SK-N-SH treated with all-trans-retinoic acid at 6 μM for 48 hours (cell line): ENCODE measurements around the gene GNA12.

Experiments used
- ARNTL ChIP-seq: fragments of 450-650 bp; formaldehyde crosslinking; IDR thresholded peaks from 2 replicates; pipeline ENCODE4 v1.5.0; 2020; ENCODE audit warnings: low read depth, mild to moderate bottlenecking, moderate library complexity, borderline replicate concordance
- CSDC2 ChIP-seq: fragments of 250-450 bp; sonication (Bioruptor Pico); IDR thresholded peaks from 2 replicates; pipeline ENCODE4 v1.5.0; 2020; ENCODE audit warnings: mild to moderate bottlenecking, moderate library complexity
- ESRRG ChIP-seq: fragments of 250-450 bp; sonication (Bioruptor Pico); IDR thresholded peaks from 2 replicates; pipeline ENCODE4 v1.6.1; 2021; ENCODE audit warnings: mild to moderate bottlenecking
- GLIS3 ChIP-seq: fragments of 250-450 bp; sonication (Bioruptor Pico); IDR thresholded peaks from 2 replicates; pipeline ENCODE4 v1.5.0; 2020; ENCODE audit warnings: mild to moderate bottlenecking, moderate library complexity
- PPARA ChIP-seq: fragments of 250-450 bp; sonication (Bioruptor Pico); IDR thresholded peaks from 2 replicates; pipeline ENCODE4 v1.5.0; 2020; ENCODE audit warnings: mild to moderate bottlenecking, borderline replicate concordance
- RARB ChIP-seq: fragments of 250-450 bp; sonication (Bioruptor Pico); IDR thresholded peaks from 2 replicates; pipeline ENCODE4 v1.8.0; 2021; ENCODE audit warnings: mild to moderate bottlenecking, moderate library complexity
- SNAI2 ChIP-seq: fragments of 250-450 bp; sonication (Bioruptor Pico); IDR thresholded peaks from 2 replicates; pipeline ENCODE4 v1.5.0; 2020; ENCODE audit warnings: mild to moderate bottlenecking, moderate library complexity
- TCF4 ChIP-seq: fragments of 250-450 bp; sonication (Bioruptor Pico); IDR thresholded peaks from 2 replicates; pipeline ENCODE4 v1.8.0; 2021; ENCODE audit warnings: mild to moderate bottlenecking, moderate library complexity, borderline replicate concordance
- TOX ChIP-seq: fragments of 250-450 bp; sonication (Bioruptor Pico); IDR thresholded peaks from 2 replicates; pipeline ENCODE4 v1.8.0; 2021; ENCODE audit warnings: mild to moderate bottlenecking, moderate library complexity, borderline replicate concordance
- ZFP3 ChIP-seq: fragments of 250-450 bp; sonication (Bioruptor Pico); IDR thresholded peaks from 2 replicates; pipeline ENCODE4 v1.5.0; 2020; ENCODE audit warnings: mild to moderate bottlenecking, moderate library complexity
- ZNF565 ChIP-seq: fragments of 450-650 bp; formaldehyde crosslinking; conservative IDR thresholded peaks from 2 replicates; pipeline ENCODE4 v1.5.0; 2020; ENCODE audit warnings: low read depth, mild to moderate bottlenecking, moderate library complexity
- TF ChIP-seq, protein P1 (sequence below): fragments of 250-450 bp; sonication (Bioruptor Pico); IDR thresholded peaks from 2 replicates; pipeline ENCODE4 v1.8.0; 2020; ENCODE audit warnings: mild to moderate bottlenecking, moderate library complexity, borderline replicate concordance

DNA sequence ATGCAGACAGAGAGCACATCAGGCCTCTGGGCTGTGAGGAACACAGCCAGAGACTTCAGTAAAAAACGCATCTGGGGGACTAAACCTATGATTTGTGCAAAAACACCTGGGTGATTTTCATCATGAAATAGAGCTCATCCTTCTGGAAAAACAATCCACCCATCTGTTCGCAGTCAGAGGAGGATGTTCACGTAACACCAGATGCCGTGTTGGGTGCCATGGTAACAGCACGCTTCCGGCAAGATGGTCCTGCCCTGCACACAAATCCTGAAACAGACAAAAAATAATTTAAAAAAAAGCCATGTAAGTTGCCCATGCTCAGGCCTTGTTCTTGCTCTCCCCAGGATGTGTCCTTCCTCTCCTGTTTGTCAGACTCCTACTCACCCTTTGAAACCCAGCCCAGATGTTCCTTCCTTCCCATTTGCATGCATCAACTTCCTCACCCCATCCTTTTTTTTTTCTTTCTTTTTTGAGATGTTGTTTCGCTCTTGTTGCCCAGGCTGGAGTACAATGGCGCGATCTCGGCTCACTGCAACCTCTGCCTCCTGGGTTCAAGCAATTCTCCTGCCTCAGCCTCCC, 28.3 kb upstream of the GNA12 start:
- TF ChIP-seq ZNF565 (CRISPR knock-in tag): no peak
- TF ChIP-seq, protein P1, sequence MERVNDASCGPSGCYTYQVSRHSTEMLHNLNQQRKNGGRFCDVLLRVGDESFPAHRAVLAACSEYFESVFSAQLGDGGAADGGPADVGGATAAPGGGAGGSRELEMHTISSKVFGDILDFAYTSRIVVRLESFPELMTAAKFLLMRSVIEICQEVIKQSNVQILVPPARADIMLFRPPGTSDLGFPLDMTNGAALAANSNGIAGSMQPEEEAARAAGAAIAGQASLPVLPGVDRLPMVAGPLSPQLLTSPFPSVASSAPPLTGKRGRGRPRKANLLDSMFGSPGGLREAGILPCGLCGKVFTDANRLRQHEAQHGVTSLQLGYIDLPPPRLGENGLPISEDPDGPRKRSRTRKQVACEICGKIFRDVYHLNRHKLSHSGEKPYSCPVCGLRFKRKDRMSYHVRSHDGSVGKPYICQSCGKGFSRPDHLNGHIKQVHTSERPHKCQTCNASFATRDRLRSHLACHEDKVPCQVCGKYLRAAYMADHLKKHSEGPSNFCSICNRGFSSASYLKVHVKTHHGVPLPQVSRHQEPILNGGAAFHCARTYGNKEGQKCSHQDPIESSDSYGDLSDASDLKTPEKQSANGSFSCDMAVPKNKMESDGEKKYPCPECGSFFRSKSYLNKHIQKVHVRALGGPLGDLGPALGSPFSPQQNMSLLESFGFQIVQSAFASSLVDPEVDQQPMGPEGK (CRISPR knock-in tag): no peak
- no peak for TF ChIP-seq SNAI2 (CRISPR knock-in tag)
- TF ChIP-seq ARNTL (CRISPR knock-in tag): no peak
- TF ChIP-seq ESRRG (CRISPR knock-in tag): no peak
- no peak for TF ChIP-seq TOX (CRISPR knock-in tag)
- peak; percentile 94 for TF ChIP-seq ZFP3 (CRISPR knock-in tag)
- TF ChIP-seq TCF4 (CRISPR knock-in tag): no peak
- TF ChIP-seq RARB (CRISPR knock-in tag): no peak
- no peak for TF ChIP-seq GLIS3 (CRISPR knock-in tag)
- no peak for TF ChIP-seq PPARA
- TF ChIP-seq CSDC2 (CRISPR knock-in tag): no peak
